ENCODE results near the gene SLC46A2. TPM values are rescaled to one million over a fixed set of nuclear protein-coding genes. Genes with fewer than 3 reads are reported as not detected.

SLC46A2 gene
- total and polyA plus RNA-seq, 2 of the 8 experiments (the other 6 are each of a cell fraction or from before 2014, with no cell fraction given) = 0.03 TPM; not detected in 1

DNA sequence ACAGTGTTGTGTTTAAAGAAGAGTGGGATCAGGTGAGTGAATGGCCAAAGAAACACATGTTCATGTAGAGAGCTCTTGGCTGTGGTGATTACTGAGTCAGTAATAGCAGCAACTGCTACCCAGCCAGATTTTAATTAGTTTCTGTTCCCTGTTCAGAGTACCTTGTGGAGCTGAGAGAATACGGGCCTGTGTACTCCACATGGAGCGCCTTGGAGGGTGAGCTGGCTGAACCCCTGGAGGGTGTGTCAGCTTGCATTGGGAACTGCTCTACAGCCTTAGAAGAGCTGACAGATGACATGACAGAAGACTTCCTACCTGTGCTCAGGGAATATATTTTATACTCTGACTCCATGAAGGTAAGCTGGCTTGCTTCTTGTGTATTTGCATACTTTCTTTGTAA lies 52.3 kb downstream of the SLC46A2 start:
- Histone ChIP-seq H3K56ac (replicated peaks; ENCODE audit: insufficient read length, low read depth, low read length) (no peak overlapping the region), H4K20me1 (replicated peaks in 1 of 2; ENCODE audit: control insufficient read depth in 1 of 2, insufficient read depth in 2 of 2, low read length in 2 of 2) (no peaks in the 10 kb centered on the region), H3K79me1 (ENCODE audit: low read depth, low read length) (no peaks in the 10 kb centered on the region), H3K9ac (replicated peaks in 1 of 4; ENCODE audit: extremely low read depth in 1 of 4, low read depth in 3 of 4, low read length in 3 of 4) (no peak overlapping the region), H3K4me3 (ENCODE audit: extremely low read depth in 1 of 4, insufficient read depth in 2 of 4, low read depth in 3 of 4, low read length in 4 of 4) (no peak overlapping the region), H2AFZ (ENCODE audit: low read length) (no peak overlapping the region), H2AK5ac (ENCODE audit: low read depth, low read length) (no peak overlapping the region), H3K79me2 (ENCODE audit: control insufficient read depth in 1 of 2, insufficient read depth in 2 of 2, low read length in 2 of 2) (no peaks in the 10 kb centered on the region), H2BK120ac (replicated peaks; ENCODE audit: low read depth, low read length) (no peak overlapping the region), H2BK20ac (ENCODE audit: low read length) (no peak overlapping the region), H3K4me1 (replicated peaks in 1 of 4; ENCODE audit: control insufficient read depth in 3 of 4, insufficient read depth in 4 of 4, low read length in 3 of 4) (peaks cover 0 to 3% (median 0%) of the 10 kb centered on the region in 4 experiments; a peak in 1 of 7 replicates), H3K27me3 (replicated peaks in 1 of 4; ENCODE audit: control insufficient read depth in 3 of 4, extremely low read depth in 1 of 4, insufficient read depth in 3 of 4, low read length in 3 of 4) (no peaks in the 10 kb centered on the region), H3K14ac (ENCODE audit: insufficient read length) (no peak overlapping the region), H3K27ac (ENCODE audit: low read depth, low read length) (no peak overlapping the region), H3K23ac (ENCODE audit: insufficient read length) (no peak overlapping the region), H3K4ac (replicated peaks; ENCODE audit: insufficient read length, low read depth, low read length) (no peak overlapping the region), H4K8ac (ENCODE audit: extremely low read depth, insufficient read depth, low read length) (no peak overlapping the region), H2BK12ac (ENCODE audit: low read depth, low read length) (no peak overlapping the region), H3K18ac (ENCODE audit: extremely low read depth, low read length) (no peak overlapping the region), H4K91ac (replicated peaks; ENCODE audit: insufficient read length, low read length) (no peak overlapping the region), H3K4me2 (ENCODE audit: insufficient read depth in 1 of 2, low read depth in 2 of 2, low read length in 2 of 2) (no peak overlapping the region), H3K36me3 (ENCODE audit: control insufficient read depth in 2 of 4, insufficient read depth in 4 of 4, low read length in 3 of 4) (peaks cover 0 to 15% (median 0%) of the 10 kb centered on the region in 4 experiments; a peak in 2 of 8 replicates), H3K9me3 (ENCODE audit: insufficient read depth in 2 of 2, low read depth in 1 of 2, low read length in 1 of 2) (no peaks in the 10 kb centered on the region), H2BK15ac (ENCODE audit: low read length) (no peak overlapping the region), H4K5ac (ENCODE audit: insufficient read length, low read depth, low read length) (no peak overlapping the region), H2BK5ac (ENCODE audit: low read depth, low read length) (no peak overlapping the region), H3K23me2 (ENCODE audit: low read depth, low read length) (no peaks in the 10 kb centered on the region; the same call in 1 of the 2 replicates)
- no peak for DNase-seq (ENCODE audit: low read depth in 1 of 2, low spot score in 2 of 2)
- CTCF ChIA-PET (ENCODE audit: partially characterized antibody) = interaction anchor here (1.1 to 2.1 kb wide), 3 partner anchors 18 to 64 kb away, joined by 3 to 8 read pairs (median 5); no protein-coding TSS in a partner anchor
- 100% methylated on average over 2 of the region's 2 CpGs; no CpG with 5 or more reads in 1 of the 2 experiments for WGBS, 2 experiments (ENCODE audit: extremely low coverage in 1 of 2, insufficient coverage in 1 of 2, insufficient read length in 1 of 2, insufficient replicate concordance in 2 of 2, low coverage in 1 of 2, low lambda C conversion rate in 2 of 2, missing lambda C conversion rate in 1 of 2)
- POLR2A ChIA-PET (ENCODE audit: partially characterized antibody) = no interaction called here
- no peak for TF ChIP-seq FOSL1 (IDR thresholded peaks at IDR 0.05; ENCODE audit: insufficient read depth, low read depth, low read length)
- TF ChIP-seq POLR2AphosphoS5 (IDR thresholded peaks at IDR 0.05; ENCODE audit: low read depth, low read length) = no peak
- TF ChIP-seq TBP (IDR thresholded peaks at IDR 0.05; ENCODE audit: low read depth, low read length) = no peak
- TF ChIP-seq, protein P1, sequence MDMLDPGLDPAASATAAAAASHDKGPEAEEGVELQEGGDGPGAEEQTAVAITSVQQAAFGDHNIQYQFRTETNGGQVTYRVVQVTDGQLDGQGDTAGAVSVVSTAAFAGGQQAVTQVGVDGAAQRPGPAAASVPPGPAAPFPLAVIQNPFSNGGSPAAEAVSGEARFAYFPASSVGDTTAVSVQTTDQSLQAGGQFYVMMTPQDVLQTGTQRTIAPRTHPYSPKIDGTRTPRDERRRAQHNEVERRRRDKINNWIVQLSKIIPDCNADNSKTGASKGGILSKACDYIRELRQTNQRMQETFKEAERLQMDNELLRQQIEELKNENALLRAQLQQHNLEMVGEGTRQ (IDR thresholded peaks at IDR 0.05; ENCODE audit: low read length) = no peak
- TF ChIP-seq ASH2L (IDR thresholded peaks at IDR 0.05; ENCODE audit: low read length) = no peak
- no peak for TF ChIP-seq SP2 (IDR thresholded peaks at IDR 0.05; ENCODE audit: low read length)
- TF ChIP-seq YY1 (IDR thresholded peaks at IDR 0.05; ENCODE audit: low read depth, low read length) = no peak
- TF ChIP-seq RNF2 (IDR thresholded peaks at IDR 0.05; ENCODE audit: borderline replicate concordance, low read depth, low read length, missing control alignments, poor library complexity, severe bottlenecking) = no peak
- TF ChIP-seq SIN3A (conservative IDR thresholded peaks at IDR 0.05 in 1 of 2, IDR thresholded peaks at IDR 0.05 in 1 of 2; ENCODE audit: low read depth in 1 of 2, low read length in 2 of 2) = no peak
- no peak for TF ChIP-seq JUN (IDR thresholded peaks at IDR 0.05; ENCODE audit: low read depth, low read length)
- no peak for TF ChIP-seq SUZ12 (IDR thresholded peaks at IDR 0.05; ENCODE audit: low read length)
- TF ChIP-seq HDAC2 (IDR thresholded peaks at IDR 0.05; ENCODE audit: borderline replicate concordance in 1 of 2, low read depth in 2 of 2, low read length in 2 of 2) = no peak
- FAIRE-seq = no peak
